GM21619 (cell line): ENCODE results near the gene NRG2.

Experiments
- ATAC-seq: cut with Tn5 transposase; IDR thresholded peaks from one replicate; pipeline ENCODE4 v1.9.1; 2021; ENCODE audit not compliant: unreplicated experiment

Gene NRG2

DNA sequence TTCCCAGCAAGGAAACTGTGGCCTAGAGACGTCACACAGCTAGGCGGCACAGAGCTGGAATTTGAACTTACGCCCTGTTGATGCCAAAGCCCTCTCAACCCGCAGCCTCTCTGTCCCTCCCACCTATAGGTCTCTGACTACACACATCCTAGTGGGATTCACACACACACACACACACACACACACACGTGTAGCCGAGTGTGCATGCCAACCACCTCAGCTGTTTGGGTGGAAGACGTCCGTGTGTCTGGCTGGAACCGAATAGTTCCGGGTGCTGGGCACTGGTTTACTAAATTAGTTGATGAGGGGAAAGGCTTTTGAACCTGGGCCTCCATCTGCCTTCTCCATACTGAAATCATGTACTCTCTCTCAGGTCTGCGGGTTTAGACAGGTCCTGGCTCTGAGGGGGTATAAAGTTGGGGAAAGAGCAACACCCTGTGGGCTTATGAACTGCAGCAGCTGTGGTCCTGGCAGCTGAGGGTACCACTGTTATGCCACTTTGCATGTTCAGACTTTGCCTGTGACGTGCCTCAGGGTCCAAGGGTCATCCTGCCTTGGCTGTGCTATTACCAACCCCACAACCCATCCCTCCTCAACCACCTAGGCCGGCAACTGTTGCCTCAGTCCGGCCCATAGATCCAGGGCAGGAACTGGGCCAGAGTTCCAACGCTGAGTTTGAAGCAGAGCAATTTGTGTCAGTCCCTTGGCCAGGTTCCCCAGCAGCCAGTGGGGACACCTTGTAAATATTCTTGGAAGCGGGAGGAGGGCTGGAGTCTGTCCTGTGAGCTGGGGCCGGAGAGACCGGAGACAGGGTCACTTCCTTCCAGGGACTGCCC lies 197.0 kb downstream of the NRG2 start:
- ATAC-seq, result no peak

DNA sequence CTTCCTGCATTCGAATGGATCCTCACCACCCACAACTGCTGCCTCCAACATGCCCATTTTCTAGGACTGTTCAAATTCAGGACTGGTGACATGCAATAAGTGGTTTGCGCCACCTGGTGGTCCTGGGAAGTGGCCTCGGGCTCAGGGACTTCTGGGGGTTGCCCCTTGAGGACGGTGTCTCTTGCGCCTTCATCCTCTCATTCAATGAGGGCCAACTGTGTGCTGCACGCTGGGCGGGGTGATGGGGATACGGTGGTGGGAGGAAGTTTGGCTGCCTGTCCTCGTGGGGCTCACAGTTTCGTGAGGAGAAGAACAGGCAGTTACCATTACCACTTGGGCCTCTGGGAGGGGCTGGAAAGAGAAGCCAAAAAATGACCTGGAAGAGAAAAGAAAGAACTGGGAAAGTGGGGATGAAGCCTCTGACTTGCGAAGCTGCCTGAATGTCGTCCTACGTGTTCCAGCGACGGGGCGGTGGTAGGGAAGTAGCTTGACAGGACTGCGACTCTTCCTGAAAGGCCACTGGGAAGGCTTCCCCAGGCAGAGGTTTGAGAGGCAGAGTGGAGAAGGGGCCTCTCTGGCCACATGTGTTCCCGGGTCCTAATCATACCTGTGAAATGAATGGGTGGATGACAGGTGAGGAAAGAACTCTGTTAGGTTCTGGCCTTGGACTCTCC lies 198.5 kb downstream of the NRG2 start:
- peak; percentile 63 for ATAC-seq

DNA sequence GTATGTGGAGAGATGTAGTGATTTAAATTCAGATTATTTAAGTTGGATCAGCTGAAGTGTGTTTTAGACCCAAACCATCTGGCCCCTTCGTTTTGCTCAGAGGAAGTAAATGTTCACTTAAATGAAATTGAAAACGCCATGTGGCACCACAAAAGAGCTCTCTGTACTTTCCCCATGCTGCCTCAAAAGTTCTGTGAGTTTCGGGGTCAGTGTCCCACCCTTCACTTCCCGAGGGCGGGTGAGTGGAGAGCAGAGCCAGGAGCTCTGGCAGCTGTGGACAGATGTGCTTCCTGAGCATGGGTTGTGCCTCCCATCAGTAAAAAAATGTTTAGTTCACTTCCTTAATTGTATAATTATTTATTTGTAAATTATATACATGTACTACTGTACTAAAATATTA lies 199.1 kb downstream of the NRG2 start:
- no peak for ATAC-seq

DNA sequence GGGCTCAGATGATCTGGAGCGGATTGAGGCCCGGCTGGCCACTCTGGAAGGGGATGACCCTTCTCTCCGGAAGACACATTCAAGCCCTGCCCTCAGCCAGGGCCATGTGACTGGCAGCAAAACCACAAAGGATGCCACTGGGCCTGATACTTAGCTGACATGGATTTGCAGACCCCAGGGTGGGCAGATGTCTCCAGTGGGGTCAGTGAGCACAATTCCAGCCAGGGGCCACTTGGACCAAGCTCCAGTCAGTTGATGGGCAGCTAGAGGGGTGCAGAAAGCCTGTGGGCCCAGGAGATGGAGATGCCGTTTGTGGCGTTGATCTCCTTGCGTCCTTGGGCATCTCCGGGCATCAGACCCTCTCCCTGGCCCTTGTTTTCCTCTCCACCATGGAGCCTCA lies 200.8 kb downstream of the NRG2 start:
- no peak for ATAC-seq

DNA sequence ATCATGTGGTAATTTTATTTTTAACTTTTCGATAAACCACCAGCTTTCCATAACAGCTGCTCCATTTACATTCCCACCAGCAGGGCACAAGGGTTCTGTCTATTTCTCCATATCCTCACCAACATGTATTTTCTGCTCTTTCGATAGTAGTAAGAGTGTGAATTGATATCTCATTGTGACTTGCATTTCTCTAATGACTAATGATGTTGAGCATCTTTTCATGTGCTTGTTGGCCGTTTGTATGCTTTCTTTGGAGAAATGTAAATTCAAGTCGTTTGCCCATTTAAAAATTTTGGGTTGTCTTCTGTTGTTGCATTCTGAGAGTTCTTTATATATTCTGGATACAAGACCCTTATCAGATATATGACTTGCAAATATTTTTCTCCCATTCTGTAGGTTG lies 201.6 kb downstream of the NRG2 start:
- ATAC-seq, result no peak

DNA sequence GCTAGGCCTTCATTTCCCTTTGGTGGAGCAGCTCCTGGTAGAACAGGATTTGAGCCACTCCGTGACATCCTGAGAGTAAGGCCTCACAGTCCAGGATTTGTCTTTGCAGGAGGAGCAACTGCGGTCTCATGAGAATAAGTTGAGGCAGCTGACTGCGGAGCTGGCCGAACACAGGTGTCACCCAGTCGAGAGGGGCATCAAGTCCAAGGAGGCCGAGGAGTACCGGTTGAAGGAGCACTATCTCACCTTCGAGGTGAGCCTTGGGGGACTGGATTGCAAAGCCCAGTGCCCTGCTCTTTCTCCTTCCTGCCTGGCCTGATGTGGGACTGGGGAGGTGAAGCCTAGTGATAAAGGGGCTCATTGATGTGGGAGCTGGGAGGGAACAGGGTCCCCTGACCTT lies 203.2 kb downstream of the NRG2 start:
- ATAC-seq, result no peak

DNA sequence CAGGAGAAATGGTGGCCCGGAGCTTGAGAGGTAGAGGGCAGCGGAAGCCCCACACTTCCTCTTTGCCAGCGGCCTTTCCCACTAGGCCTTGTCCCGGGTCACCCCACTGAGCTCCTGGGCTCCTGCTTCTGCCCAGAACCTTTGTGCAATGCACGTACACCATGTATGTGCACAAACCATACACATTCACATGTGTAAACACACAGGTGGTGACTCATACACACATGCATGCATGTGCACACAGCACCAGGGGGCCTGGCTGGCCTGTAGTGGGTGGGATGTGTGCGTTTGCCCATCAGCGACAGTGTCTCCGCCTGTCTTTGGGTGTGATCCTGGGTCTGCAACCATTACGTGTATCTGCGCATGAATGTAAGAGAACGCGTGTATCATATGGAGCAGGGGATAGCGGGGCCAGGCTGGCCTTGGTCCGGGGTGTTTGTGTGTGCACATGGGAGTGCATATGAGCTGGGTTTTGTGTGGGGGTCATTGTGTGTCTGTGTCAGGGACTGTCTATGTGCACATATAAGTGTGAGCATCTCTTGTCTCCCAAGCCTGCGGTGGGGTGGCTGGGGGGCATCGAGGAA lies 203.8 kb downstream of the NRG2 start:
- ATAC-seq, result no peak

DNA sequence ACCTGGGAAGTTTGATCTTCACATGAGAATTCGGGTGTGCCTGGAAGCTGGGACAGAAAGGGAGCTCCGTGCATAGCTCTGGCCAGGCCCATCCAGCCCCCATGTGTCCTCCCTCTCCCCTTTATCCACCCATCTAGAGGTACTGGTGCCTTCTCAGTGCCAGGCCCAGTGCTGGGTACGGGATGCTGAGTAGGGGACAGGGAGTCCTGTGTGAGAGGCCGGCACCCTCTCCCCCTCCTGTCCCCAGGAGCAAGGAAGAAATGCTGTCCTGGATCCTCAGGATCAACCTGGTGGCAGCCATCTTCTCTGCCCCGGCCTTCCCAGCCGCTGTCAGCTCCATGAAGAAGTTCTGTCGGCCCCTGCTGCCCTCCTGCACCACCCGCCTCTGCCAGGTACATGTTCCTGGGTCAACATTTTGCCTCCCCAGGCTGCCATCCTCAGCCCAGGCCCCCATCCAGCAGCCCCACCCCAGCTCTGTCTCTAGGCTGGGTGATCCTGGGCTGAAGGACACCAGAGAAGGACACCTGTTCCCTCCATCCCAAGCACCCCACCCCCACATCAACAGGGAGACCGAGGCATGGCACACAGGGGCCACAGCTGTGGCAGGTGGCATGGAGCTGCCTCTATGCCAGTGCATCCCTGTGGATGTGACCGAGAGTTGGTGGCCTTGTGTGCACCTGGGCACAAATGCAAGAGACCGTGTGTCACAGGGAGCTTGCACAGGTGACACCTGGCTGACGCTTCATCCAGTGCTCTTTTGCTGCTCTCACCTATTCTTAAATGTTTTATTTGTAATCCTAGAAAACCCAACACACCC lies 204.5 kb downstream of the NRG2 start:
- no peak for ATAC-seq

DNA sequence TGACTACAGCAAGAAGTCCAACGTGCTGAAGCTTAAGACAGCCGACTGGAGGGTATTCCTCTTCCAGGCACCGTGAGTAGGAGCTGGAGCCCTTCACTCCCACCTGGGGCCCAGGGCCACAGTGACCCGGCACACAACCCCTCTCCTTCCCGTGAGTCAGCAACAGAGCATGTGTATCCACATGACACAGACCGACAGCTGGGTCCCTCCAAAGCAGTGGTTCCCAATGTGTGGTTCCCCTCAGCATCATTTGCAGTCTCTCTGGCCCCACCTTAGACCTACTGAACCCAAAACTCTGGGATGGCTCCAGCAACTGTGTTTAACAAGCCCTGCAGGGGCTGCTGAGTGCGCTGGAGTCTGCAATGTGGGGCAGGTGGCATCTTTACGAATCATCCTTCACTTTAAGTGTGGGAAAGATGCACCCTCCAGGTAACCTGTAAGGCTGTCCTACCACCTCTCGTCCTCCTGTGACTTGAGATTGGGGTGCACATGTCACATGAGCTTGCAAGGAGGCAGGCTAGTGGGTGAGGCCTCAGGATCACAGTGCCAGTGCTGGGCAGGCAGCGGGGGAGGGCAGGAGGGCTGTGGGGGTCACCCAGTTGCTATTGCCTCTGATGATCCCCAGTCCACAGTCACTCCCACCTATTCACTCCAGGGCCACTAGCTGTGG lies 205.3 kb downstream of the NRG2 start:
- no peak for ATAC-seq

DNA sequence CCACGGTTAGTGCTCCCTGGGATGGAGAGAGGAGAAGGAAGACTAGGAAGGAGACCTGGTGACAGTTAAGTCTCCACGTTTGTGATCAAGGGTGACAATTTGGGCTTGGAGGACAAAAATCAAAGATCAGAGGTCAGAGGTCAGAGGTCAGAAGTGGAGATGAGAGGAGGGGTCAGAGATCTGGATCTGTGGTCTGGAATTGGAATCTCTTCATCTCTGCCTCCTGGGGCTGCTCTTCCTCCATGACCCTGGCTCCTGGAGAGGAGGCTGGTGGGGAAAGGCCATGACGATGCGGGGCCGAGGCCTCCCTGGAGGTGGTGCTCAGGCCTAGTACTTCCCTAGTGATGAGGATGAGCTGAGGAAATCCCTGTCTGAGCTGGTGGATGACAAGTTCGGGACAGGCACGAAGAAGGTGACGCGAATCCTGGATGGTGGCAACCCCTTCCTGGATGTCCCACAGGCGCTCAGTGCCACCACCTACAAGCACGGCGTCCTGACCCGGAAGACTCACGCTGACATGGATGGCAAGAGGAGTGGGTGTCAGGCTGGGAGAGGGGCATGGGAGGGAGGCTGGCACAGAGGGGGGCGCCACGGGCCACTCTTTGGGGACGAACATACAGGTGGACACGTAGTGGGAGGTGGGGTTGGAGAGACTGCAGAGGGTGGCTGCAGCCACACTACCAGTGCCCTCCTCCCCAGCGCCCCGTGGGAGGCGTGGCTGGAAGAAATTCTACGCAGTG lies 206.5 kb downstream of the NRG2 start:
- no peak for ATAC-seq

DNA sequence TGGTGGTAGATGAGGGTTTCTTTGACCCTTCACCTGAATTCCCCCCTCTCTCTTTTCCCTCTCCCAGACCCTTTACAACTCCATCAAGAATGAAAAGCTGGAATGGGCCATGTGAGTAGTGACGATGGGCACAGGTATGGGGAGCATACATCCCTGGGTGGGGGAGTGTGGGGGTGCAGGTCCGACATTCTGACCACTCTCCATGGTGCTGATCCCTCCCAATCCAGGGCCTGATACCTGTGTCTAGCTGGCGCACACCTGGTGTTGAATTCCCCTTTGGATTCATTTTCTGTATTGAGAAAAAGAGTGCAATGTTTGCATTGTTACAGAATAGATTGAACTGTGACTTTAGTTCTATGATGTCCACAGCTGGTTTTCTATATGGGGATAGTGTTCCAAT lies 207.4 kb downstream of the NRG2 start:
- ATAC-seq, result no peak

DNA sequence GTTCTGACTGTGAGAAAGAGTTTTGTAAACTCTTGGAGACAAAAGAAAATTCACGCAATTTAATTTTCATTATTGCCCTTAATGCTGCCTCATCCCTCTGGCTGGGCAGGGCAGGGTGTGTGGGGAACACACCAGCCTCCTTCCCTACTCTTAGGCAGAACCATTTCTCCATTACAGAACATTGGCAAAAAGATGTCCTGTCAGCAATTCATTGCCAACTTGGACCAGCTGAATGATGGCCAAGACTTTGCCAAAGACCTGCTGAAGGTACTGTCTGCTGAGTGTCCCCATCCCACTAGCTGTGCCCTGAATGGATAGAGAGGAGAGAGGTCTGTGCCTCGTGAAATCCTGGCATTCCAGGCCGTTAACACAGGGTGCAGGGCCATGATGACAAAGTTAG lies 209.6 kb downstream of the NRG2 start:
- ATAC-seq, result no peak

DNA sequence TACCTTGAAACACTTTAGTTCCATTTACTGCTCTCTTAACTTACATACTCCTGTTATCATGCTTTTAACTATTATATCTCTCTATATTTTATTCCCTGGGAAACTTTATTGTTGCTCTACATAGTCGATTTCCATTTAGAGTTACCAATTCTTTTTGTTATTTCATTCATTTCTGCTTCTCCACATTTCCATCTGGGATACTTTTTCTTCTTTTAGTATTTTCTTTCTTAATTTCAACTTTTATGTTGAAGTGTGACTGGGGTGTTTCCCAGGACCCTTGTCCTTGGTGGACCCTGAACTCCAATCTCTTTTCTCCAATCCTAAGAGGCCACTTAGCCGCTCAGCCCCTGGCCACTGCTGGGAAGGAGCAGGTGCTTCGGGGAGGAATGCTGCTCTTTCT lies 211.5 kb downstream of the NRG2 start:
- no peak for ATAC-seq

DNA sequence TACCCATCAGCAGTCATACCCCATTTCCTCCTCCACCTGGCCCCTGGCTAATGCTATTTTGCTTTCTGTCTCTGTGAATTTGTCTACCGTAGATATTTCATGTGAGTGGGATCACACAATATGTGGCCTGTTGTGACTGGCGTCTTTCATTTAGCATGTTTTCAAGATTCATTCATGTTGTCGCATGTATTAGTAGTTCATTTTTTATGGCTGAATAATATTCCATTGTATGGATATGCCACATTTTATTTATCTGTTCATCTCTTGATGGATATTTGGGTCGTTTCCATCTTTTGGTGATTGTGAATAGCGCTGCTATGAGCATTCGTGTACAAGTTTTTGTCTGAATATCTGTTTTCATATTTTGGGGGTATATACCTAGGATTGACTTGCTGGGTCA lies 213.6 kb downstream of the NRG2 start:
- ATAC-seq, result no peak

DNA sequence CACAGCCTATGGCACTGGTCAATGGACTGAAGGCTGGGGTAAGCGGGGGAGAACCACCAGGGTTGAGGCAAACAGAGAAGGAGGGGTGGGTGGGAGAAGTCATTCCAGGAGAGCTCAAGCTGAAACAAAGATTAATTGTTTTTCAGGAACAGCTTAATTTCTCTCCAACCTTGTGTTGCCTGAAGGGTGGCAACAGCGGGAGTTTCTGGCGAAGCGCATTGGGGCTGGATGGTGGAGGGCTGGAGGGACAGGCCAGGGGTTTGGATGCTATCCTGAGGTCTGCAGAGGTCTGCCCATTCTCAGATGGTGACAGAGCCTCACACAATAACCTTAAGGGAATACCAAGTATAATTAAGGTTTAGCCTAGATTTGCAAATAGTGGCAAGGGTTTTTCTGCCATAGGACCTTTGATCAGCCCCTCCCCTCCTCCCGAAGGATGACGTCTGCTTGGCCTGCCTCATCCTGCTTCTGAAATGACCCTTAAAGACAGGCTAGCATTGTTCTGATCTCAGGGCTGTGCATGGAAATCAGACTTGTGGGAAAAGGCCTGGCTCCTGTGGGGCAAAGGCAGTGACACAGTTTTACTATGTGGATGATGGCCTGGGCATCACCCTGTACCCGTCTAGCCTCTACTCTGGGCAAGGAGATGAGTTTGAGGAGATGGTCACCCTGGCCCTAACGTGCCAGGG lies 214.7 kb downstream of the NRG2 start:
- ATAC-seq, result no peak

DNA sequence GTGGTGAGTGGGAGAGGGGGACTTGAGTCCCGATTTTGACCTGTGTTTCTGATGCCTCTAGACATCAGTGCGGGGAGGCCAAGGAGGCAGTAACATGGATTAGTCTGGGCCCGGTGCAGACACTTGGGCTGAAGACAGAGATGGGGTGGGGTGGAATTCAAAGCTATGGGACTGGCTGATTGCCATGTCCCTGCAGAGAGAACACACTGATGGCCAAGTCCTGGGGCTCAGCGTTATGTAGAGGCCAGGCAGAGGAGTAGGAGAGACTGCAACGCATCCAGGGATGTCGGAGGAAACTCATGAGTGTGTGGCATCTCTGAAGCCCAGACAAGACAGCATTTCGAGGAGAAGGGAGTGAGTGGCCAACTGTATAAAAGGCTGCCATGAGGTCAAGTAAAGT lies 217.4 kb downstream of the NRG2 start:
- ATAC-seq, result no peak

DNA sequence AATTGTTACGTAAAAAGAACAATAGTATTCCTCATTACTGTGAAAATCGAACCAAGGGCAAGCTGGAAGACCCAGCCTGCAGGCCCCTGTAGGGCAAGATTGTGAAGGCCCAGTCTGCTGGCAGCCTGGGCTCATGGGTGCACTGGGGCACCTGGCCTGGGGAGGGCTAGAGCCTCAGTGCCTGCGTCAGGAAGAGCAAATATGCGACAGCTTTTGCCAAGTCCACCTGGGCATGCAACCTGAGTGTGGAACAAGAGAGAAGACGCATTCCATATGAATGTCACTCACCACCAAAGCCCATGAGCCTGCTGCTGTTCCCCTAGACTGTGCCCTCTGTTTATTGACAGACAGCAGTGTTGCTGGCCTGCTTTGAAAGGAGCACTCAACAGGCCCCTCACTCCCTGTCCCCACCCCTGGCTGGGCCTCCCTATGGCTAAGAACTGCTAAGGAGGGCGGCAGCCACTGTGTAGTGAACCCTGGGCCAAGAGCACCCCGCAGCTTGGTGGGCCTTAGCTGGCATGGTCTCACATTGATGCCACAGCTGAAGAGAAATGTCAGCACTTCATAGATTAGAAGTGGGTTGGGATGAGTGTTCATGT lies 219.2 kb downstream of the NRG2 start:
- no peak for ATAC-seq

DNA sequence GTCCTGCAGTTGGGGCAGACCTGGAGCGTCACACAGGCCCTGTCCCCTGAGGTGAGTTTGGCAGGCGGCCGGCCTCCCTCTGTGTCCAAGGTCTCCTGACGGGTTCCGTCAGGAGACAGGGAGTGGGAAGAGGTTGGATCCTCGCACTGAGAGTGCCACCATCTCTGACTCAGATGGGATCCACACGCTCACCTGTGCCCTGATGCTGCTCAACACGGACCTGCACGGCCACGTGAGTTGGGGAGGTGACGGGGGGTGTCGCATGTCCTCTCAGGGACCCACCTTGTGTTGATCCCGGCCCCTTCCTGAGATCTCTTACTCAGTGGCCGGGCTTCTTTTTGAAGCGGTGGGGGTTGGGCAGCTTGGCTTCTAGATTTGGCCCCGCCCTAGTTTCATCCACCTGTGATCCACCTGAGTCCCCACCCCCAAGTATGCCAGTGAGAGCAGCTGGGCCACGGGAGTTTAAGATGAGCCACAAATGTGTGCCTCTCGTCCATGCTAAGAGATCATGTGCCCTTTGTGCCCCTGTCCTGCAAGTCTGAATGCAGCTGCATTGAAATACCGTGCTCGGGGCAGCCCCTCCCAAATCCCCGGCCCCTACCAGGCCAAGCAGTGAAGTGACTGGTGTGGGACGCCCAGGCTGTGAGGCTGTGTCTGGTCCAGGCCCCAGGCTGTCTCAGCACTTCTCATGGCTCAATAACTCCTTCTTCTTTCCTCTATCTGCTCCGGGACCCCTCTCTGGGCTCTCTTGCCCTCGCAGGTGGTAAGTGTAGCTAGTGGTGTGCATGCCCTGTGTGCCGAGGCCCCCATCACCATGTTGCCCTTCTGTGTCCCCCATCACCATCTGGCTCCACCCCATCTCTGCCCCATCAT lies 220.3 kb downstream of the NRG2 start:
- ATAC-seq, result no peak
